Neuronal stem cell (in vitro differentiated cells): ENCODE results near the gene CACNB4.

Experiments used
- DNase-seq: peaks from one replicate; pipeline ENCODE4 v3.0.0-alpha.2; 2013; ENCODE audit warnings: low spot score
- H2AFZ ChIP-seq: one replicate; pipeline ENCODE4 v1.6.1; 2013; ENCODE audit warnings: mild to moderate bottlenecking, low read length, inconsistent platforms
- H2AK5ac ChIP-seq: 2 replicates; pipeline ENCODE4 v1.6.1; 2013; ENCODE audit warnings: low read depth, mild to moderate bottlenecking, inconsistent platforms, low read length, moderate library complexity, mixed read lengths
- H2BK120ac ChIP-seq: 2 replicates; pipeline ENCODE4 v1.6.1; 2013; ENCODE audit warnings: low read depth, mild to moderate bottlenecking, inconsistent platforms, low read length, moderate library complexity, mixed read lengths
- H2BK12ac ChIP-seq: one replicate; pipeline ENCODE4 v1.6.1; 2013; ENCODE audit warnings: low read length, inconsistent platforms
- H2BK15ac ChIP-seq: 2 replicates; pipeline ENCODE4 v1.6.1; 2013; ENCODE audit warnings: mild to moderate bottlenecking, low read length, inconsistent platforms, mixed read lengths
- H2BK5ac ChIP-seq: one replicate; pipeline ENCODE4 v1.6.1; 2013; ENCODE audit warnings: inconsistent platforms, mild to moderate bottlenecking, low read length, moderate library complexity
- H3K14ac ChIP-seq: one replicate; pipeline ENCODE4 v1.6.1; 2013; ENCODE audit warnings: low read length, inconsistent platforms
- H3K18ac ChIP-seq: 2 replicates; pipeline ENCODE4 v1.6.1; 2013; ENCODE audit warnings: low read length, inconsistent platforms
- H3K23ac ChIP-seq: 2 replicates; pipeline ENCODE4 v1.6.1; 2013; ENCODE audit warnings: low read depth, mild to moderate bottlenecking, mixed read lengths, low read length, inconsistent platforms; ENCODE audit not compliant: poor library complexity
- H3K27ac ChIP-seq: replicated peaks from 3 replicates; pipeline ENCODE4 v1.5.1; 2013; ENCODE audit warnings: low read length, inconsistent platforms
- H3K27me3 ChIP-seq, 3 experiments: 2 replicates each; pipeline ENCODE4 v1.6.1; 2013; ENCODE audit warnings: low read length in 3 of 3, mild to moderate bottlenecking in 2 of 3, inconsistent platforms in 1 of 3, low read depth in 1 of 3, mixed read lengths in 1 of 3, moderate library complexity in 1 of 3; ENCODE audit not compliant: control insufficient read depth in 3 of 3, insufficient read depth in 3 of 3
- H3K36me3 ChIP-seq, 2 donors: replicated peaks in 1 of 2; 2 replicates each; pipeline ENCODE4 v1.6.1; 2013; ENCODE audit warnings: low read length in 2 of 2; ENCODE audit not compliant: control insufficient read depth in 2 of 2, insufficient read depth in 2 of 2
- H3K4ac ChIP-seq: 2 replicates; pipeline ENCODE4 v1.6.1; 2013; ENCODE audit warnings: inconsistent platforms, mild to moderate bottlenecking, low read length, moderate library complexity
- H3K4me1 ChIP-seq, 2 donors: 1 replicate in 1 of 2; 2 replicates in 1 of 2; pipeline ENCODE4 v1.6.1; 2013; ENCODE audit warnings: low read length in 2 of 2, low read depth in 1 of 2; ENCODE audit not compliant: control insufficient read depth in 2 of 2, insufficient read depth in 1 of 2
- H3K4me2 ChIP-seq: one replicate; pipeline ENCODE4 v1.6.1; 2013; ENCODE audit warnings: mild to moderate bottlenecking, low read length, inconsistent platforms; ENCODE audit not compliant: insufficient read depth, poor library complexity, severe bottlenecking
- H3K4me3 ChIP-seq, 2 donors: 2 replicates each; pipeline ENCODE4 v1.5.1; 2013; ENCODE audit warnings: low read length in 2 of 2, mild to moderate bottlenecking in 2 of 2, inconsistent platforms in 1 of 2, moderate library complexity in 1 of 2
- H3K79me1 ChIP-seq: one replicate; pipeline ENCODE4 v1.6.1; 2013; ENCODE audit warnings: low read depth, mild to moderate bottlenecking, inconsistent platforms, low read length, moderate library complexity
- H3K9ac ChIP-seq: one replicate; pipeline ENCODE4 v1.6.1; 2013; ENCODE audit warnings: mild to moderate bottlenecking, low read depth, low read length, inconsistent platforms; ENCODE audit not compliant: poor library complexity
- H3K9me3 ChIP-seq, 2 donors: replicated peaks in 1 of 2; 2 replicates each; pipeline versions ENCODE3 to v1.6.1; 2013; ENCODE audit warnings: low read length in 2 of 2, mild to moderate bottlenecking in 2 of 2, inconsistent platforms in 1 of 2, low read depth in 1 of 2, mixed read lengths in 1 of 2, moderate library complexity in 1 of 2; ENCODE audit not compliant: control insufficient read depth in 2 of 2, insufficient read depth in 1 of 2
- H4K8ac ChIP-seq: one replicate; pipeline ENCODE4 v1.6.1; 2013; ENCODE audit warnings: low read depth, mild to moderate bottlenecking, inconsistent platforms, low read length, moderate library complexity
- H4K91ac ChIP-seq: one replicate; pipeline ENCODE4 v1.6.1; 2013; ENCODE audit warnings: low read length, low read depth, mild to moderate bottlenecking, inconsistent platforms; ENCODE audit not compliant: poor library complexity
- WGBS, 2 donors: extraction: QIAGEN DNeasy Blood & Tissue Kit; methylation state at CpG; one replicate each; pipeline ENCODE4 v1.1.7; 2013; ENCODE audit warnings: missing lambda C conversion rate in 2 of 2, mixed read lengths in 1 of 2; ENCODE audit not compliant: insufficient read length in 2 of 2, insufficient replicate concordance in 1 of 2; ENCODE audit errors: extremely low coverage in 2 of 2; 5-methylcytosine and 5-hydroxymethylcytosine counted together

The CACNB4 gene

GRCh38 chr2:151843691-151844061 is 255.2 kb downstream of the CACNB4 start:
- H3K18ac ChIP-seq: no peak overlapping the region
- H3K23ac ChIP-seq: no peak overlapping the region
- no peaks in the 10 kb centered on the region for H3K27me3 ChIP-seq
- H3K9ac ChIP-seq: no peak overlapping the region
- H3K4me1 ChIP-seq: peaks cover 0 to 3% of the 10 kb centered on the region in 2 donors
- H3K14ac ChIP-seq: no peak overlapping the region
- no peak overlapping the region for H3K4me3 ChIP-seq
- no peaks in the 10 kb centered on the region for H3K79me1 ChIP-seq
- H2AK5ac ChIP-seq: no peak overlapping the region
- no peak overlapping the region for H2BK15ac ChIP-seq
- no peak overlapping the region for H3K4ac ChIP-seq
- H3K9me3 ChIP-seq: no peaks in the 10 kb centered on the region
- H2AFZ ChIP-seq: no peak overlapping the region
- H2BK120ac ChIP-seq: no peak overlapping the region
- no peak overlapping the region for H4K8ac ChIP-seq
- H2BK12ac ChIP-seq: no peak overlapping the region
- H3K4me2 ChIP-seq: no peak overlapping the region
- no peak for DNase-seq
- peaks cover 0 to 13% of the 10 kb centered on the region in 2 donors for H3K36me3 ChIP-seq
- no peak overlapping the region for H4K91ac ChIP-seq
- no peak overlapping the region for H3K27ac ChIP-seq
- no peak overlapping the region for H2BK5ac ChIP-seq
- no CpG with 5 or more reads among the region's 1 CpG for WGBS, 2 donors

GRCh38 chr2:151842830-151843690 is 255.8 kb downstream of the CACNB4 start:
- no peak overlapping the region for H3K9ac ChIP-seq
- H3K36me3 ChIP-seq: peaks cover 0 to 14% of the 10 kb centered on the region in 2 donors
- no peaks in the 10 kb centered on the region for H3K9me3 ChIP-seq
- no peak overlapping the region for H3K27ac ChIP-seq
- no peak overlapping the region for H3K23ac ChIP-seq
- H2AFZ ChIP-seq: no peak overlapping the region
- H2BK5ac ChIP-seq: no peak overlapping the region
- H2AK5ac ChIP-seq: no peak overlapping the region
- no peak overlapping the region for H4K8ac ChIP-seq
- no peak overlapping the region for H2BK15ac ChIP-seq
- no peak overlapping the region for H3K4me2 ChIP-seq
- H3K4me3 ChIP-seq: no peak overlapping the region
- no peak overlapping the region for H3K14ac ChIP-seq
- no peak overlapping the region for H3K4ac ChIP-seq
- peaks cover 0 to 3% of the 10 kb centered on the region in 2 donors for H3K4me1 ChIP-seq
- H4K91ac ChIP-seq: no peak overlapping the region
- H3K27me3 ChIP-seq: no peaks in the 10 kb centered on the region
- no peak overlapping the region for H3K18ac ChIP-seq
- no peak for DNase-seq
- no peak overlapping the region for H2BK120ac ChIP-seq
- WGBS, 2 donors: no CpG with 5 or more reads among the region's 8 CpGs
- no peak overlapping the region for H2BK12ac ChIP-seq
- H3K79me1 ChIP-seq: no peaks in the 10 kb centered on the region

DNA sequence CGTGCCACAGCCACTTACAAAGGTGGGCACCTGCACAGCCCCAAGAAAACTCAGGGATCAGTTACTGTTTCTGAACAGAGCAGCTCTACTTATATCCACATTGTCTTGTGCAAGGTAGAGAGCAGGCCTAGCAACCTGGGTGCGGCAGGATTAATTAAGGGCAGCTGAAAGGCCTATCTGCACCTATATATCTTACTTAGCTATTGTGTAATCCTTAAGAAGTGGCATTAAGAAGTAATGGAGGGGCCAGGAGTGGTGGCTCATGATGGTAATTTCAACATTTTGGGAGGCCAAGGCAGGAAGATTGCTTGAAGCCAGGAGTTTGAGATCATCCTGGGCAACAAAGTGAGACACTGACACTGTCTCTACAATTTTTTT is 257.8 kb downstream of the CACNB4 start:
- H3K14ac ChIP-seq: no peak overlapping the region
- H3K9me3 ChIP-seq: no peaks in the 10 kb centered on the region
- no peak overlapping the region for H4K8ac ChIP-seq
- no peak overlapping the region for H2AK5ac ChIP-seq
- H3K18ac ChIP-seq: no peak overlapping the region
- no peak overlapping the region for H3K4me3 ChIP-seq
- H3K36me3 ChIP-seq: peaks cover 0 to 16% of the 10 kb centered on the region in 2 donors
- H3K27me3 ChIP-seq: no peaks in the 10 kb centered on the region
- no peak overlapping the region for H3K4ac ChIP-seq
- WGBS, 2 donors: no CpG with 5 or more reads among the region's 2 CpGs
- H2BK5ac ChIP-seq: no peak overlapping the region
- DNase-seq: no peak
- no peak overlapping the region for H4K91ac ChIP-seq
- H2BK12ac ChIP-seq: no peak overlapping the region
- no peaks in the 10 kb centered on the region for H3K79me1 ChIP-seq
- no peak overlapping the region for H2AFZ ChIP-seq
- no peak overlapping the region for H3K9ac ChIP-seq
- H3K23ac ChIP-seq: no peak overlapping the region
- no peak overlapping the region for H3K4me2 ChIP-seq
- H3K4me1 ChIP-seq: peaks cover 0 to 3% of the 10 kb centered on the region in 2 donors
- H3K27ac ChIP-seq: no peak overlapping the region
- H2BK15ac ChIP-seq: no peak overlapping the region
- no peak overlapping the region for H2BK120ac ChIP-seq

GRCh38 chr2:151840216-151841046 is 258.4 kb downstream of the CACNB4 start:
- H3K36me3 ChIP-seq: peaks cover 0 to 16% of the 10 kb centered on the region in 2 donors
- no peak overlapping the region for H3K4me3 ChIP-seq

More at GRCh38 chr2:151840216-151841046, 258.4 kb downstream of the CACNB4 start:
- Histone ChIP-seq H2BK120ac (no peak overlapping the region), H3K4ac (no peak overlapping the region), H3K27me3 (no peaks in the 10 kb centered on the region), H3K9me3 (no peaks in the 10 kb centered on the region), H2AK5ac (no peak overlapping the region), H2AFZ (no peak overlapping the region), H3K4me1 (peaks cover 0 to 3% of the 10 kb centered on the region in 2 donors), H4K91ac (no peak overlapping the region), H3K23ac (no peak overlapping the region), H3K14ac (no peak overlapping the region), H3K9ac (no peak overlapping the region), H3K79me1 (no peaks in the 10 kb centered on the region), H4K8ac (no peak overlapping the region), H2BK5ac (no peak overlapping the region), H3K4me2 (no peak overlapping the region), H2BK15ac (no peak overlapping the region), H3K18ac (no peak overlapping the region), H2BK12ac (no peak overlapping the region), H3K27ac (no peak overlapping the region)
- DNase-seq: no peak
- no CpG with 5 or more reads among the region's 5 CpGs for WGBS, 2 donors
